H1 (cell line): ENCODE measurements around the gene KIAA0586. TPM values are rescaled to one million over a fixed set of nuclear protein-coding genes. Genes with fewer than 3 reads are reported as not detected.

ENCODE experiments used
- CTCF ChIA-PET: fragments of 300-600 bp; sonication (Branson Sonifier 250); formaldehyde crosslinking; loops from one replicate; lab custom pipeline; 2021; ENCODE audit not compliant: partially characterized antibody; lab: Charles Lee
- POLR2A ChIA-PET: fragments of 300-600 bp; sonication (Branson Sonifier 250); formaldehyde crosslinking; loops from one replicate; lab custom pipeline; 2021; ENCODE audit warnings: inconsistent platforms; ENCODE audit not compliant: partially characterized antibody; lab: Charles Lee
- DNase-seq, 2 experiments: peaks; one replicate each; pipeline versions ENCODE4 v3.0.0 to v3.0.0-alpha.2; 2010 to 2022; ENCODE audit warnings: low spot score in 2 of 2, low read depth in 1 of 2, mixed read lengths in 1 of 2
- FAIRE-seq: peaks from 2 replicates; lab custom pipeline; 2011; peaks lifted over from hg19 to GRCh38; lab: Jason Lieb, UNC
- H2AFZ ChIP-seq: 2 replicates; pipeline ENCODE4 v1.8.1; 2012; ENCODE audit warnings: low read length, inconsistent platforms
- H2AK5ac ChIP-seq: 2 replicates; pipeline ENCODE4 v1.6.1; 2013; ENCODE audit warnings: low read depth, low read length
- H2BK120ac ChIP-seq: replicated peaks from 2 replicates; pipeline ENCODE3; 2013; ENCODE audit warnings: low read depth, low read length, inconsistent platforms
- H2BK12ac ChIP-seq: 2 replicates; pipeline ENCODE4 v1.6.1; 2013; ENCODE audit warnings: low read depth, low read length
- H2BK15ac ChIP-seq: 2 replicates; pipeline ENCODE4 v1.6.1; 2013; ENCODE audit warnings: low read length
- H2BK20ac ChIP-seq: 2 replicates; pipeline ENCODE4 v1.6.1; 2013; ENCODE audit warnings: low read length
- H2BK5ac ChIP-seq: 2 replicates; pipeline ENCODE4 v1.6.1; 2013; ENCODE audit warnings: low read depth, low read length
- H3K14ac ChIP-seq: 2 replicates; pipeline ENCODE4 v1.6.1; 2013; ENCODE audit warnings: inconsistent platforms; ENCODE audit not compliant: insufficient read length
- H3K18ac ChIP-seq: 2 replicates; pipeline ENCODE4 v1.6.1; 2013; ENCODE audit warnings: low read length; ENCODE audit errors: extremely low read depth
- H3K23ac ChIP-seq: 2 replicates; pipeline ENCODE4 v1.6.1; 2013; ENCODE audit warnings: inconsistent platforms; ENCODE audit not compliant: insufficient read length
- H3K23me2 ChIP-seq: 2 replicates; pipeline ENCODE4 v1.6.1; 2013; ENCODE audit warnings: low read depth, low read length
- H3K27ac ChIP-seq: 2 replicates; pipeline ENCODE4 v1.6.1; 2011; ENCODE audit warnings: low read depth, low read length, inconsistent platforms
- H3K27me3 ChIP-seq, 4 experiments: replicated peaks in 1 of 4; 1 replicate in 1 of 4; 2 replicates in 3 of 4; pipeline versions ENCODE4 v1.6.1 to v1.8.1; 2011 to 2013; ENCODE audit warnings: low read length in 3 of 4, mild to moderate bottlenecking in 3 of 4, inconsistent platforms in 2 of 4, mixed read lengths in 2 of 4, moderate library complexity in 1 of 4; ENCODE audit not compliant: control insufficient read depth in 3 of 4, insufficient read depth in 3 of 4; ENCODE audit errors: extremely low read depth in 1 of 4
- H3K36me3 ChIP-seq, 4 experiments: 2 replicates each; pipeline versions ENCODE4 v1.6.1 to v1.8.1; 2011 to 2013; ENCODE audit warnings: mild to moderate bottlenecking in 4 of 4, low read length in 3 of 4, moderate library complexity in 2 of 4, control low read depth in 1 of 4, inconsistent platforms in 1 of 4; ENCODE audit not compliant: insufficient read depth in 4 of 4, control insufficient read depth in 2 of 4
- H3K4ac ChIP-seq: replicated peaks from 2 replicates; pipeline ENCODE3; 2013; ENCODE audit warnings: low read length, low read depth, mixed read lengths, inconsistent platforms; ENCODE audit not compliant: insufficient read length
- H3K4me1 ChIP-seq, 4 experiments: replicated peaks in 1 of 4; 1 replicate in 1 of 4; 2 replicates in 3 of 4; pipeline versions ENCODE4 v1.6.1 to v1.8.1; 2011 to 2013; ENCODE audit warnings: low read length in 3 of 4, inconsistent platforms in 2 of 4, mixed read lengths in 1 of 4; ENCODE audit not compliant: insufficient read depth in 4 of 4, control insufficient read depth in 3 of 4
- H3K4me2 ChIP-seq, 2 experiments: 2 replicates each; pipeline versions ENCODE4 v1.6.1 to v1.8.1; 2011 to 2013; ENCODE audit warnings: low read depth in 2 of 2, low read length in 2 of 2, control low read depth in 1 of 2, inconsistent platforms in 1 of 2, mild to moderate bottlenecking in 1 of 2; ENCODE audit not compliant: insufficient read depth in 1 of 2
- H3K4me3 ChIP-seq, 4 experiments: fragments of 200-600, 300-600 bp in 1 of 4; sonication (generic), shearing (Covaris generic), sonication (Bioruptor Twin) in 1 of 4; 2 replicates each; pipeline versions ENCODE4 v1.5.1 to v1.8.1; 2011 to 2016; ENCODE audit warnings: low read length in 4 of 4, low read depth in 3 of 4, control low read depth in 2 of 4, inconsistent platforms in 2 of 4, mild to moderate bottlenecking in 2 of 4, mixed read lengths in 1 of 4, moderate library complexity in 1 of 4; ENCODE audit not compliant: insufficient read depth in 2 of 4; ENCODE audit errors: extremely low read depth in 1 of 4
- H3K56ac ChIP-seq: replicated peaks from 2 replicates; pipeline ENCODE3; 2013; ENCODE audit warnings: low read depth, mild to moderate bottlenecking, mixed read lengths, low read length, inconsistent platforms; ENCODE audit not compliant: insufficient read length
- H3K79me1 ChIP-seq: 2 replicates; pipeline ENCODE4 v1.6.1; 2013; ENCODE audit warnings: low read depth, low read length, control low read depth
- H3K79me2 ChIP-seq, 2 experiments: 2 replicates each; pipeline versions ENCODE4 v1.6.1 to v1.8.1; 2012 to 2013; ENCODE audit warnings: low read length in 2 of 2, mild to moderate bottlenecking in 2 of 2, inconsistent platforms in 1 of 2; ENCODE audit not compliant: insufficient read depth in 2 of 2, control insufficient read depth in 1 of 2
- H3K9ac ChIP-seq, 4 experiments: replicated peaks in 1 of 4; 1 replicate in 1 of 4; 2 replicates in 3 of 4; pipeline versions ENCODE4 v1.6.1 to v1.8.1; 2011 to 2013; ENCODE audit warnings: low read depth in 3 of 4, low read length in 3 of 4, control low read depth in 2 of 4, mild to moderate bottlenecking in 2 of 4, moderate library complexity in 2 of 4, inconsistent platforms in 1 of 4; ENCODE audit errors: extremely low read depth in 1 of 4
- H3K9me3 ChIP-seq, 2 experiments: 2 replicates each; pipeline versions ENCODE4 v1.6.1 to v1.8.1; 2012 to 2013; ENCODE audit warnings: mild to moderate bottlenecking in 2 of 2, moderate library complexity in 2 of 2, control low read depth in 1 of 2, inconsistent platforms in 1 of 2, low read depth in 1 of 2, low read length in 1 of 2, mixed read lengths in 1 of 2; ENCODE audit not compliant: insufficient read depth in 2 of 2
- H4K20me1 ChIP-seq, 2 experiments: replicated peaks in 1 of 2; 2 replicates each; pipeline versions ENCODE3 to v1.8.1; 2011 to 2013; ENCODE audit warnings: inconsistent platforms in 2 of 2, low read length in 2 of 2, mild to moderate bottlenecking in 1 of 2; ENCODE audit not compliant: insufficient read depth in 2 of 2, control insufficient read depth in 1 of 2
- H4K5ac ChIP-seq: 2 replicates; pipeline ENCODE4 v1.6.1; 2013; ENCODE audit warnings: low read length, low read depth, mixed read lengths, inconsistent platforms; ENCODE audit not compliant: insufficient read length
- H4K8ac ChIP-seq: 2 replicates; pipeline ENCODE4 v1.8.0; 2013; ENCODE audit warnings: mild to moderate bottlenecking, moderate library complexity, low read length, inconsistent platforms; ENCODE audit not compliant: insufficient read depth; ENCODE audit errors: extremely low read depth
- H4K91ac ChIP-seq: replicated peaks from 2 replicates; pipeline ENCODE3; 2013; ENCODE audit warnings: low read length, mixed read lengths, inconsistent platforms; ENCODE audit not compliant: insufficient read length
- ASH2L ChIP-seq: fragments of 200-600, 300-600 bp; sonication (generic); IDR thresholded peaks from one replicate; pipeline ENCODE4 v1.7.1; 2017; ENCODE audit warnings: low read length
- CBX5 ChIP-seq: fragments of 300-800, 300-1000 bp; sonication (generic); IDR thresholded peaks from 2 replicates; pipeline ENCODE4 v1.7.1; 2016; ENCODE audit warnings: antibody characterized with exemption, low read length, low read depth
- FOSL1 ChIP-seq: IDR thresholded peaks from 2 replicates; pipeline ENCODE4 v1.6.1; 2011; ENCODE audit warnings: mild to moderate bottlenecking, low read depth, low read length, moderate library complexity; ENCODE audit not compliant: insufficient read depth
- GABPA ChIP-seq: IDR thresholded peaks from 2 replicates; pipeline ENCODE4 v1.6.1; 2011; ENCODE audit warnings: mild to moderate bottlenecking, low read length, moderate library complexity, borderline replicate concordance; ENCODE audit not compliant: insufficient read depth
- MAX ChIP-seq: IDR thresholded peaks from 2 replicates; pipeline ENCODE4 v1.6.1; 2012; ENCODE audit warnings: inconsistent platforms
- NRF1 ChIP-seq: IDR thresholded peaks from 2 replicates; pipeline ENCODE4 v1.6.1; 2011; ENCODE audit warnings: mild to moderate bottlenecking, low read depth, low read length, improper control_type of control experiment
- RAD21 ChIP-seq, 2 experiments: IDR thresholded peaks in 1 of 2; conservative IDR thresholded peaks in 1 of 2; 2 replicates each; pipeline ENCODE4 v1.6.1; 2011; ENCODE audit warnings: low read depth in 2 of 2, low read length in 2 of 2, improper control_type of control experiment in 1 of 2, inconsistent platforms in 1 of 2, mild to moderate bottlenecking in 1 of 2, moderate library complexity in 1 of 2
- RBBP5 ChIP-seq: IDR thresholded peaks from 2 replicates; pipeline ENCODE4 v1.7.1; 2012; ENCODE audit warnings: low read depth, mild to moderate bottlenecking, inconsistent platforms, low read length, moderate library complexity, borderline replicate concordance
- SP4 ChIP-seq: IDR thresholded peaks from 2 replicates; pipeline ENCODE4 v1.6.1; 2012; ENCODE audit warnings: low read length, inconsistent platforms
- TAF1 ChIP-seq: IDR thresholded peaks from 2 replicates; pipeline ENCODE4 v1.6.1; 2011; ENCODE audit warnings: mild to moderate bottlenecking, low read depth, low read length
- TAF7 ChIP-seq: optimal IDR thresholded peaks from 2 replicates; pipeline ENCODE3; 2011; ENCODE audit warnings: low read depth, mild to moderate bottlenecking, inconsistent platforms, low read length, moderate library complexity, borderline replicate concordance
- TBP ChIP-seq: IDR thresholded peaks from 2 replicates; pipeline ENCODE4 v1.6.1; 2011; ENCODE audit warnings: low read depth, low read length, improper control_type of control experiment
- TCF12 ChIP-seq: IDR thresholded peaks from 2 replicates; pipeline ENCODE4 v1.6.1; 2011; ENCODE audit warnings: low read depth, mild to moderate bottlenecking, low read length
- ZNF274 ChIP-seq: IDR thresholded peaks from 2 replicates; pipeline ENCODE4 v1.7.0; 2012; ENCODE audit warnings: low read length, borderline replicate concordance; ENCODE audit errors: extremely low read depth
- WGBS, 2 experiments: shearing (Covaris generic) in 1 of 2; methylation state at CpG; one replicate each; pipeline versions ENCODE4 v1.1.6 to v1.1.7; 2013 to 2015; ENCODE audit warnings: low lambda C conversion rate in 2 of 2, mixed read lengths in 2 of 2, inconsistent platforms in 1 of 2, low coverage in 1 of 2, missing lambda C conversion rate in 1 of 2; ENCODE audit not compliant: insufficient replicate concordance in 2 of 2, insufficient coverage in 1 of 2, insufficient read length in 1 of 2; ENCODE audit errors: extremely low coverage in 1 of 2, missing lambda C conversion rate in 1 of 2; 5-methylcytosine and 5-hydroxymethylcytosine counted together
- polyA plus RNA-seq, 7 experiments: library from polyadenylated mRNA; depleted of rRNA in 3 of 7; stranded (reverse) in 5 of 7; unstranded in 2 of 7; fragments of >200 nt in 5 of 7; fragments of 200-250 nt in 2 of 7; gene quantifications; 1 replicate in 5 of 7; 2 replicates in 1 of 7; 4 replicates in 1 of 7; pipeline versions ENCODE4 v1.2.1 to v1.2.3, GENCODE V29; 2011 to 2013; ENCODE audit warnings: missing spikeins in 2 of 7, mixed read lengths in 2 of 7
- total RNA-seq: library from RNA; stranded (reverse); fragmentation: NEBNext Ultra II Directional; extraction: Animal tissue kit (Norgen Biotek cat#: 25700); gene quantifications from 2 replicates; pipeline ENCODE4 v1.2.1, GENCODE V29; 2021

KIAA0586 gene
- total and polyA plus RNA-seq, 2 of the 8 experiments (the other 6 are each of a cell fraction or from before 2014, with no cell fraction given): 7.2 to 24.8 TPM

DNA sequence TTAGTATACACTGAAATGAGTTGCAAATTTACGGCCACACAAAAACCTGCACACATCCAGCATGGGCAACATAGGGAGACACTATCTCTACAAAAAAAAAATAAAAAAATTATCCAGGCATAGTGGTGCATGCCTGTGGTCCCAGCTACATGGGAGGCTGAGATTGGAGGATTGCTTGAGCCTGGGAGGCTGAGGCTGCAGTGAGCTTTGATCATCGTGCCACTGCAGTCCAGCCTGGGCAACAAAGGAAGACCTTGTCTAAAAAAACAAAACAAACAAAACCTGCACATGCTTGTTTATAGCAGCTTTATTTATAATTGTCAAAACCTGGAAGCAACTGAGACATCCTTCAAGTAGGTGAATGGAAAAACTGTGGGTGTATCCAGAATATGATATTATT, 36.7 kb upstream of the KIAA0586 start:
- no peaks in the 10 kb centered on the region; a peak in 1 of 4 replicates for H3K9me3 ChIP-seq
- FAIRE-seq: no peak
- TF ChIP-seq RBBP5: no peak
- no peak for TF ChIP-seq CBX5
- TF ChIP-seq MAX: no peak
- TF ChIP-seq FOSL1: no peak
- no peak for TF ChIP-seq NRF1
- TF ChIP-seq ASH2L: no peak
- no peak for TF ChIP-seq TCF12
- no peak for TF ChIP-seq GABPA
- no peak for TF ChIP-seq ZNF274
- no peak for TF ChIP-seq TBP
- no peak for TF ChIP-seq TAF1
- TF ChIP-seq TAF7: no peak
- no peak for TF ChIP-seq RAD21 (IDR thresholded peaks at IDR 0.05 in 1 of 2, conservative IDR thresholded peaks at IDR 0.05 in 1 of 2; ENCODE audit: low read depth in 2 of 2, low read length in 2 of 2)
- no peak for TF ChIP-seq SP4

More for the DNA sequence above, 36.7 kb upstream of the KIAA0586 start:
- Histone ChIP-seq H3K4ac (no peak overlapping the region), H3K27ac (no peak overlapping the region), H3K4me1 (peaks cover 0 to 6% (median 2%) of the 10 kb centered on the region in 4 experiments; a peak in 2 of 7 replicates), H4K8ac (no peak overlapping the region), H3K4me3 (no peak overlapping the region), H2BK20ac (no peak overlapping the region), H2BK15ac (no peak overlapping the region), H3K36me3 (no peaks in the 10 kb centered on the region), H2BK5ac (no peak overlapping the region), H3K79me1 (no peaks in the 10 kb centered on the region), H3K9ac (no peak overlapping the region), H3K23ac (no peak overlapping the region), H3K79me2 (no peaks in the 10 kb centered on the region), H3K18ac (no peak overlapping the region), H3K27me3 (peaks cover 0 to 4% (median 2%) of the 10 kb centered on the region in 4 experiments; a peak in 3 of 7 replicates), H3K23me2 (peaks cover 3% of the 10 kb centered on the region; the same call in 1 of the 2 replicates), H3K14ac (no peak overlapping the region), H2AK5ac (no peak overlapping the region), H2BK120ac (no peak overlapping the region), H3K56ac (no peak overlapping the region), H3K4me2 (no peak overlapping the region), H2AFZ (no peak overlapping the region), H4K20me1 (no peaks in the 10 kb centered on the region), H4K91ac (no peak overlapping the region), H4K5ac (no peak overlapping the region), H2BK12ac (no peak overlapping the region)
- POLR2A ChIA-PET: interaction anchor here (0.8 kb wide), 1 partner anchor 9 kb away, joined by 4 read pairs; no protein-coding TSS in a partner anchor
- WGBS, 2 experiments: 100% methylated on average over 2 of the region's 2 CpGs; no CpG with 5 or more reads in 1 of the 2 experiments
- CTCF ChIA-PET: interaction anchor here (1.3 kb wide), 1 partner anchor 27 kb away, joined by 4 read pairs; no protein-coding TSS in a partner anchor
- DNase-seq: no peak
